Prostate gland (tissue), 2 donors: ENCODE results near the gene NGDN.

Source experiments
- CTCF ChIP-seq, 4 experiments: fragments of 200-600 bp in 2 of 4; fragments of 450-650 bp in 2 of 4; sonication (generic) in 2 of 4; IDR thresholded peaks; 1 replicate in 3 of 4; 2 replicates in 1 of 4; pipeline ENCODE4 v1.5.1; 2016 to 2019; ENCODE audit warnings: antibody characterized with exemption in 4 of 4, mild to moderate bottlenecking in 2 of 4, moderate library complexity in 2 of 4
- POLR2A ChIP-seq: fragments of 450-650 bp; IDR thresholded peaks from one replicate; pipeline ENCODE4 v1.6.1; 2016; ENCODE audit warnings: antibody characterized with exemption, mild to moderate bottlenecking
- POLR2AphosphoS5 ChIP-seq: sonication (generic); formaldehyde crosslinking; IDR thresholded peaks from one replicate; pipeline ENCODE4 v1.6.1; 2017; ENCODE audit warnings: antibody characterized with exemption

- TF ChIP-seq CTCF (IDR thresholded peaks at IDR 0.05), result no peak
- TF ChIP-seq POLR2A, result no peak
- TF ChIP-seq POLR2AphosphoS5, result no peak
Measured at GRCh38 chr14:23439107-23439835, 30.2 kb upstream of the NGDN start.
